ENCODE measurements around the gene TACR1. TPM values are rescaled to one million over a fixed set of nuclear protein-coding genes. Genes with fewer than 3 reads are reported as not detected.

The TACR1 gene
- polyA plus RNA-seq, 4 donors, result 0.42 to 1.6 (median 1.4) TPM

Other genes starting within 250 kb of the TACR1 start
- gene POLE4, start 240.9 kb downstream of the TACR1 start, polyA plus RNA-seq (ENCODE audit: insufficient read length in 4 of 4), result 10 to 100 TPM; 39.3 to 46.6 (median 44.2) TPM

Measured in left renal pelvis (tissue), 4 donors.